CD4-positive, alpha-beta T cell treated with Interleukin-15 for 4 hours (primary cell): ENCODE measurements around the gene ADAMTS18.
"Not testable (repeated sequence)": the region's sequence is repeated elsewhere in the genome, so short reads cannot be mapped to it uniquely, and the experiment has no call there.

ENCODE experiments used
- DNase-seq: peaks from one replicate; pipeline ENCODE4 v3.0.0-alpha.2; 2020; ENCODE audit warnings: low spot score

Gene ADAMTS18, protein sequence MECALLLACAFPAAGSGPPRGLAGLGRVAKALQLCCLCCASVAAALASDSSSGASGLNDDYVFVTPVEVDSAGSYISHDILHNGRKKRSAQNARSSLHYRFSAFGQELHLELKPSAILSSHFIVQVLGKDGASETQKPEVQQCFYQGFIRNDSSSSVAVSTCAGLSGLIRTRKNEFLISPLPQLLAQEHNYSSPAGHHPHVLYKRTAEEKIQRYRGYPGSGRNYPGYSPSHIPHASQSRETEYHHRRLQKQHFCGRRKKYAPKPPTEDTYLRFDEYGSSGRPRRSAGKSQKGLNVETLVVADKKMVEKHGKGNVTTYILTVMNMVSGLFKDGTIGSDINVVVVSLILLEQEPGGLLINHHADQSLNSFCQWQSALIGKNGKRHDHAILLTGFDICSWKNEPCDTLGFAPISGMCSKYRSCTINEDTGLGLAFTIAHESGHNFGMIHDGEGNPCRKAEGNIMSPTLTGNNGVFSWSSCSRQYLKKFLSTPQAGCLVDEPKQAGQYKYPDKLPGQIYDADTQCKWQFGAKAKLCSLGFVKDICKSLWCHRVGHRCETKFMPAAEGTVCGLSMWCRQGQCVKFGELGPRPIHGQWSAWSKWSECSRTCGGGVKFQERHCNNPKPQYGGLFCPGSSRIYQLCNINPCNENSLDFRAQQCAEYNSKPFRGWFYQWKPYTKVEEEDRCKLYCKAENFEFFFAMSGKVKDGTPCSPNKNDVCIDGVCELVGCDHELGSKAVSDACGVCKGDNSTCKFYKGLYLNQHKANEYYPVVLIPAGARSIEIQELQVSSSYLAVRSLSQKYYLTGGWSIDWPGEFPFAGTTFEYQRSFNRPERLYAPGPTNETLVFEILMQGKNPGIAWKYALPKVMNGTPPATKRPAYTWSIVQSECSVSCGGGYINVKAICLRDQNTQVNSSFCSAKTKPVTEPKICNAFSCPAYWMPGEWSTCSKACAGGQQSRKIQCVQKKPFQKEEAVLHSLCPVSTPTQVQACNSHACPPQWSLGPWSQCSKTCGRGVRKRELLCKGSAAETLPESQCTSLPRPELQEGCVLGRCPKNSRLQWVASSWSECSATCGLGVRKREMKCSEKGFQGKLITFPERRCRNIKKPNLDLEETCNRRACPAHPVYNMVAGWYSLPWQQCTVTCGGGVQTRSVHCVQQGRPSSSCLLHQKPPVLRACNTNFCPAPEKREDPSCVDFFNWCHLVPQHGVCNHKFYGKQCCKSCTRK (N-terminal part only)

DNA sequence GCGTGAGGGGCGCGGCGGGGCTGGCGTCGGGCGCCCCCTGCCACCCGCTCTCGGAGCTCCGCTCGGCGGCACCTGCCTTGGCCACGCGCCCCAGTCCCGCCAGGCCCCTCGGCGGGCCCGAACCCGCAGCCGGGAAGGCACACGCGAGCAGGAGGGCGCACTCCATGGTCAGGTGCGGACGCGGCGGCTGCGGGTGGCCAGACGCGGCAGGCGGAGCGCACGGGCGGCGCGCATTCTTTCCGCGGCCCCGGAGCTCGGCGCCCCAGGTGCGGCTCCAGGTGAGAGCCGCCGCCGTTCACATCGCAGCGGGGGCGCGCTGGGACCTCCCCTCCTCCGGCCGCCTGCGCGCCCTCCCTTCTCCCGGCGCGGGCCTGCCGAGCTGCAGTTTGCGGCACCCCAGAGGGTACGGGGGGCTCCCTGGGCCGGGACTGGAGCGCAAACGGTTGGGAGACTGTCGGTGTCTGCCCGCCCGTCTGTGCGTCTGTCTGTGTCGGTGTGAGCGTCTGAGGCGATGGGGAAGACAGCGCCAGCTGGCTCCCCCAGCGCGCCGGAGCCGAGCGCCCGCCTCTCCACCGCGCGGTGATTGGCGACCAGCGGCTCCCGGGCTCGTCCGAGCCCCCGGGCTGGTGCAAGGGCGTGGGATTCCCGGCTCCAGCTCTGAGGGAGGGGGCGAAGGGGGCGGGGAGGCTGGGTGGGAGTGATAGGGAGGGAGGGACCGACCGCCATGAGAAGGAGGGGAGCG, at the start of gene ADAMTS18:
ADAMTS18 (minus strand) TSS at position 505 of the 742 bp plus-strand sequence; CDS start at position 166, 339 bp downstream.
- no peak for DNase-seq

GRCh38 chr16:77480681-77481315, 46.0 kb upstream of the ADAMTS18 start:
- no peak for DNase-seq

- no peak for DNase-seq
These were observed 37.4 kb upstream of the ADAMTS18 start for GRCh38 chr16:77472262-77472661.

GRCh38 chr16:77470851-77471250, 36.0 kb upstream of the ADAMTS18 start:
- DNase-seq = no peak

- no peak for DNase-seq
These were observed 34.8 kb upstream of the ADAMTS18 start for GRCh38 chr16:77469634-77470033.

- DNase-seq = no peak
These were observed 34.0 kb upstream of the ADAMTS18 start for GRCh38 chr16:77468831-77469230.

GRCh38 chr16:77467821-77468335, 33.0 kb upstream of the ADAMTS18 start:
- DNase-seq = no peak

DNA sequence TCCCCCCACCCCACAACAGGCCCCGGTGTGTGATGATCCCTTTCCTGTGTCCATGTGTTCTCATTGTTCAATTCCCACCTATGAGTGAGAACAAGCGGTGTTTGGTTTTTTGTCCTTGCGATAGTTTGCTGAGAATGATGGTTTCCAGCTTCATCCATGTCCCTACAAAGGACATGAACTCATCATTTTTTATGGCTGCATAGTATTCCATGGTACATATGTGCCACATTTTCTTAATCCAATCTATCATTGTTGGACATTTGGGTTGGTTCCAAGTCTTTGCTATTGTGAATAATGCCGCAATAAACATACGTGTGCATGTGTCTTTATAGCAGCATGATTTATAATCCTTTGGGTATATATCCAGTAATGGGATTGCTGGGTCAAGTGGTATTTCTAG, 28.8 kb upstream of the ADAMTS18 start:
- DNase-seq = not testable (repeated sequence)

GRCh38 chr16:77462894-77463293, 28.1 kb upstream of the ADAMTS18 start:
- DNase-seq = no peak

- no peak for DNase-seq
These were observed 24.9 kb upstream of the ADAMTS18 start for GRCh38 chr16:77459534-77460254.

DNA sequence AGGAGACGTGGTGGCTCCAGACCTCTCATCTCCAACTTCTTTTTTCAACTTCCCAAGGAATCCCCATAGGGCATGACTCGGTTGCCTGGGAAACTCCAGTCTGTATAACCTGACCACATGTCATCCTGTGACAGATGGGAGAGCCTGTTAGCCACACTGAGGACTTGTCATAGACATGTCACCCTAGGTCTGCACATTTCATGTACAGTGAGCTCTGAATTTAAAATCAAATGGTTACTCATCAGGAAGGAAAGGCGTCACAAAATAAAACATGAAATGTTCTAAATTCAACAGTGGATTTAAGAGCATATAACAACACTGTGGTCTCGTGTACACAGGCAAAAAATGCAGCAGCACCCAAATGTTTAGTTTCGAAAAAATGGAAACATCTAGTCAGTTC, 22.2 kb upstream of the ADAMTS18 start:
- DNase-seq = no peak

DNA sequence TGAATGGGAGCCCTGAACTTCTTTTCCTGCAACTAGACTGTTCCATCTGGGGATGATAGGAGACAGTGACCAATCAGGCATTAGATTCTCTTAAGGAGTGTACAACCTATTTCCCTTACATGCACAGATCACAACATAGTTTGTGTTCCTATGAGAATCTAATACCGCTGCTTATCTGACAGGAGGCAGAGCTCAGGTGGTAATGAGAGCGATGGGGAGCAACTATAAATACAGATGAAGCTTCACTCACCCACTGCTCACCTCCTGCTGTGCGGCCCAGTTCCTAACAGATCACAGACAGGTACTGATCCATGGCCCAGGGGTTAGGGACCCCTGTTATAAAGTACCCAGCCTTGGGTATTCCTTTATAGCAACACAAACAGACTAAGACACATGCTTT, 17.4 kb upstream of the ADAMTS18 start:
- no peak for DNase-seq

DNA sequence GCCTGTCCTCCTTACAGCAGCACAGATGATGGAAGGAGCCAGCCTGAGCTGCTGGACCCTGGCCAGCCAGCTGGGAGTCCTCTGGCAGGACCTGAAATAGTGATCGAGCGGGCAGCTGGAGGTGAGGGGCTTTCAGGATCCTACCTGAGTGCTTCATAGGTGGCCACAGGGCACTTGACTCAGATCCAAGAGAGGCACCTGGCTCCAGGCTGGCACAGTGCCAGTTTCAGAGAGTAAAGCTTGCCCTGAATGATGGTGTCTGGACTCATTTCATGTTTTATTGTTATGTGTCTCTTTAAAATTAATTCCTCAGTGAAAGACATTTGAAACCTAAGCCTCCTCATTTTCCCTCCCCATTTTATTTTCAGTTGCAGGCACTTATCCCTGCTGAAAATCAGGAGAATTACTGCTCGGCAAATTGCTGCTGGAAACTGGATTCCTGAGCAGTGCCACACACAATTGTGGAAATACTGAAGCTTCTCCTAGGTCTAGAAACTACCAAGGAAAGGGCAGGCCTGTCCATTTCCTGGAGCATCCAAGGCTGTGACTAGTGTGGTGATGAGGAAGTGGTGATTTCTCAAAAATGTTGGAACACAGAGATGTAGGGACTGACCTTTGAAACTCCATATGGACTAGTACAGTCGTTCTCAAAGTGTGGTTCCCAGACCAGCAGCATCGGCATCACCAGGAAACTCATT, 16.1 kb upstream of the ADAMTS18 start:
- DNase-seq = no peak

GRCh38 chr16:77449208-77449607, 14.4 kb upstream of the ADAMTS18 start:
- DNase-seq = no peak

DNA sequence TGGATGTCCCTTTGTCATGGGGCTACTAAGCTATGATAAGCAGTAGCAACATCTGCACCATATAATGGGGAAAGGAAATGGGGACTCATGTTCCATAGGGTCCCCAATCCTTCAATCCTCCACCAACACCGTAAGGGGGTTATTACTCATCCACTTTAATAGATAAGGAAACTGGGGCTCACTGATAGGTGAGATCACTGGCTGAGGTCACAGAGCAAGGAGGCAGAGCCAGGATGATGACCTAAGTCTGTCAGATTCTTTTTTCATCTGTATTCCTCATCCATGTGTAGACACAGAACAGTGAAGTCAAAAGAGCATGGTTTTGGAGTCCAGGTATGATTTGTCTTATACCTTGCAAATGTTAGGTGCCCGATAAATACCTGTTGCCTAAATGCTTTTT, 10.5 kb upstream of the ADAMTS18 start:
- DNase-seq = no peak

GRCh38 chr16:77444147-77444460, 9.3 kb upstream of the ADAMTS18 start:
- DNase-seq = no peak

- no peak for DNase-seq
These were observed 8.7 kb upstream of the ADAMTS18 start for GRCh38 chr16:77443357-77444146.

- no peak for DNase-seq
These were observed 7.2 kb upstream of the ADAMTS18 start for GRCh38 chr16:77442078-77442477.

DNA sequence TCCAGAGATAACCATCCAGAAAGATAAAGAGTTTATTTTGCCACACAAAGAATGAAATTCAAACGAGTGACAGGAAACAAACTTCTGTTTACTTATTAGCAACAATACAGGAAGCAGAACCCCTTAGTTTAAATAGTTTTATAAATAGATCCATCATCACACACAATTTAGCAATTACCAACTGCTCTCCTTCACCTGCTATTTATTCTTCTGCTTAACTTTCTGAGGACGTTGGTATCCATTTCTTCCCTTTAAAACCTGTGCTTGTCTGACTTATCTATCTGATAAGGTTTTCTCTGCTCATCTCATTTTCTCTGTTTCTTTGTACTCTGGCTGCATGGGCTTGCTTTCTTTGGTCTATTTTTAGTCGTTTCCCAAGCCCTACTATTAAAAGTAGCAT, 4.3 kb upstream of the ADAMTS18 start:
- DNase-seq = no peak
